NCI-H1436 treated with DMSO at 0.1 percent for 48 hours (cell line): ENCODE measurements around the gene AURKA.
"Not testable (repeated sequence)": the region's sequence is repeated elsewhere in the genome, so short reads cannot be mapped to it uniquely, and the experiment has no call there.

Source experiments
- DNase-seq: peaks from one replicate; lab custom pipeline; 2025; lab: John Stamatoyannopoulos, UW

Gene AURKA

GRCh38 chr20:56422076-56422823 is 30.2 kb upstream of the AURKA start:
- no peak for DNase-seq

- DNase-seq, result no peak
Measured at GRCh38 chr20:56420940-56421688, 29.1 kb upstream of the AURKA start.

GRCh38 chr20:56420028-56420427 is 28.0 kb upstream of the AURKA start:
- DNase-seq, result no peak

- no peak for DNase-seq
Measured at GRCh38 chr20:56418385-56418861, 26.4 kb upstream of the AURKA start.

GRCh38 chr20:56417911-56418310 is 25.9 kb upstream of the AURKA start:
- DNase-seq, result no peak

GRCh38 chr20:56417402-56417801 is 25.4 kb upstream of the AURKA start:
- DNase-seq, result no peak

- no peak for DNase-seq
Measured at GRCh38 chr20:56414842-56415765, 23.1 kb upstream of the AURKA start.

- no peak for DNase-seq
Measured at GRCh38 chr20:56412949-56413348, 20.9 kb upstream of the AURKA start.

- no peak for DNase-seq
Measured at GRCh38 chr20:56412473-56412790, 20.4 kb upstream of the AURKA start.

- DNase-seq, result no peak
Measured at GRCh38 chr20:56411759-56412472, 19.9 kb upstream of the AURKA start, which contains the start of gene CASS4. TSS of gene CASS4 (plus strand) at chr20:56412260. CDS start at chr20:56412459, 199 bp downstream.

- DNase-seq, result not testable (repeated sequence)
Measured at GRCh38 chr20:56411287-56411686, 19.3 kb upstream of the AURKA start.

GRCh38 chr20:56409956-56410355 is 17.9 kb upstream of the AURKA start:
- DNase-seq, result no peak

- DNase-seq, result no peak
Measured at GRCh38 chr20:56409521-56409920, 17.5 kb upstream of the AURKA start.

- DNase-seq, result no peak
Measured at GRCh38 chr20:56406910-56407309, 14.9 kb upstream of the AURKA start.

- not testable (repeated sequence) for DNase-seq
Measured at GRCh38 chr20:56405356-56405755, 13.3 kb upstream of the AURKA start.

GRCh38 chr20:56403465-56403864 is 11.4 kb upstream of the AURKA start:
- no peak for DNase-seq

- peak; percentile 4 for DNase-seq
Measured at GRCh38 chr20:56400001-56400640, 8.1 kb upstream of the AURKA start.

- no peak for DNase-seq
Measured at GRCh38 chr20:56395166-56395565, 3.2 kb upstream of the AURKA start.

- DNase-seq, result no peak
Measured at GRCh38 chr20:56393653-56394052, 1.6 kb upstream of the AURKA start.

- DNase-seq, result no peak
Measured at GRCh38 chr20:56392881-56393482, 967 bp upstream of the AURKA start.
